Measurements from ENCODE around the gene TSPAN32. TPM values are rescaled to one million over a fixed set of nuclear protein-coding genes. Genes with fewer than 3 reads are reported as not detected.

The TSPAN32 gene
- total RNA-seq, 2 donors from 2014 or later: not detected

DNA sequence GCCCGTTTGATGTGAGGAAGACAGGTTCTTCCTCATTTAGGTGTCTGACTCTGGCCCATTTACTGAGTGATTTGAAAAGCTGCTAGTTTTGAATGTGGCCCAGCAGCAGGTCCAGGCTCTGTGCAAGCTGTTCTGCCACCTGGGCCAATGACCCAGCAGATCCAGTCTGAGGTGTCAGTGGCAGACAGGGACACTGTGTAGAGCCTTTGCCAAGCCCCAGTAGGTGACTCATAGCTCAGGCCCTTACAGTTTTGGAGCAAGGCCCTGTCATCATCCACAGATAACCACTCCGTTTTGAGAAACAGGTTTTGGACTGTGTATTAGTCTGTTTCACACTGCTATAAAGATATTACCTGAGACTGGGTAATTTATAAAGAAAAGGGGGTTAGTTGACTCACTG is 23.9 kb downstream of the TSPAN32 start:
- Mint-ChIP-seq H3K27me3 (ENCODE audit: insufficient read depth) (peaks cover 38% of the 10 kb centered on the region), H3K36me3 (ENCODE audit: low read depth) (peaks cover 4% of the 10 kb centered on the region), H3K9me3 (peaks cover 26% of the 10 kb centered on the region), H3K4me1 (no peaks in the 10 kb centered on the region), H3K27ac (no peak overlapping the region), H3K4me3 (no peak overlapping the region)
- Histone ChIP-seq H3K27ac (ENCODE audit: low read depth, low read length) (no peak overlapping the region), H3K9me3 (ENCODE audit: control insufficient read depth, low read length) (peaks cover 7% of the 10 kb centered on the region), H3K4me1 (ENCODE audit: control insufficient read depth, insufficient read depth, low read length) (no peaks in the 10 kb centered on the region), H3K36me3 (ENCODE audit: control insufficient read depth, insufficient read depth, low read length) (no peaks in the 10 kb centered on the region), H3K9ac (ENCODE audit: extremely low read depth, low read length, poor library complexity, severe bottlenecking) (no peak overlapping the region), H3K27me3 (ENCODE audit: control insufficient read depth, insufficient read depth, low read length, poor library complexity, severe bottlenecking) (peaks cover 8% of the 10 kb centered on the region), H3K4me3 (ENCODE audit: low read length) (no peak overlapping the region)
- 82 to 90% methylated on average over 2 of the region's 2 CpGs for WGBS, 2 experiments (ENCODE audit: insufficient coverage in 1 of 2, insufficient read length in 1 of 2)
- no peak for TF ChIP-seq CTCF (conservative IDR thresholded peaks at IDR 0.05)
- no peak for DNase-seq

- Histone ChIP-seq H3K9ac (ENCODE audit: extremely low read depth, low read length, poor library complexity, severe bottlenecking) (no peak overlapping the region), H3K4me3 (ENCODE audit: low read length) (no peak overlapping the region), H3K27ac (ENCODE audit: low read depth, low read length) (no peak overlapping the region), H3K4me1 (ENCODE audit: control insufficient read depth, insufficient read depth, low read length) (no peaks in the 10 kb centered on the region), H3K27me3 (ENCODE audit: control insufficient read depth, insufficient read depth, low read length, poor library complexity, severe bottlenecking) (no peaks in the 10 kb centered on the region), H3K36me3 (ENCODE audit: control insufficient read depth, insufficient read depth, low read length) (no peaks in the 10 kb centered on the region), H3K9me3 (ENCODE audit: control insufficient read depth, low read length) (peaks cover 9% of the 10 kb centered on the region)
- WGBS, 2 experiments (ENCODE audit: insufficient coverage in 1 of 2, insufficient read length in 1 of 2): 91 to 92% methylated on average over 10 to 11 of the region's 11 CpGs
- Mint-ChIP-seq H3K9me3 (peaks cover 37% of the 10 kb centered on the region), H3K4me3 (no peak overlapping the region), H3K27me3 (ENCODE audit: insufficient read depth) (peaks cover 31% of the 10 kb centered on the region), H3K36me3 (ENCODE audit: low read depth) (peaks cover 10% of the 10 kb centered on the region), H3K4me1 (no peaks in the 10 kb centered on the region), H3K27ac (no peak overlapping the region)
- no peak for DNase-seq
- TF ChIP-seq CTCF (conservative IDR thresholded peaks at IDR 0.05): no peak
Observed at GRCh38 chr11:2327032-2327431, 25.2 kb downstream of the TSPAN32 start.

GRCh38 chr11:2328021-2328420 is 26.2 kb downstream of the TSPAN32 start:
- Histone ChIP-seq H3K27ac (ENCODE audit: low read depth, low read length) (no peak overlapping the region), H3K4me3 (ENCODE audit: low read length) (no peak overlapping the region), H3K4me1 (ENCODE audit: control insufficient read depth, insufficient read depth, low read length) (no peaks in the 10 kb centered on the region), H3K27me3 (ENCODE audit: control insufficient read depth, insufficient read depth, low read length, poor library complexity, severe bottlenecking) (no peaks in the 10 kb centered on the region), H3K9me3 (ENCODE audit: control insufficient read depth, low read length) (peaks cover 4% of the 10 kb centered on the region), H3K36me3 (ENCODE audit: control insufficient read depth, insufficient read depth, low read length) (no peaks in the 10 kb centered on the region), H3K9ac (ENCODE audit: extremely low read depth, low read length, poor library complexity, severe bottlenecking) (no peak overlapping the region)
- Mint-ChIP-seq H3K27me3 (ENCODE audit: insufficient read depth) (peaks cover 23% of the 10 kb centered on the region), H3K4me3 (no peak overlapping the region), H3K9me3 (peaks cover 29% of the 10 kb centered on the region), H3K36me3 (ENCODE audit: low read depth) (peaks cover 10% of the 10 kb centered on the region), H3K4me1 (no peaks in the 10 kb centered on the region), H3K27ac (no peak overlapping the region)
- 94 to 95% methylated on average over 9 to 11 of the region's 11 CpGs for WGBS, 2 experiments (ENCODE audit: insufficient coverage in 1 of 2, insufficient read length in 1 of 2)
- no peak for TF ChIP-seq CTCF (conservative IDR thresholded peaks at IDR 0.05)
- no peak for DNase-seq
